ENCODE measurements around the gene EIF5AL1. TPM values are rescaled to one million over a fixed set of nuclear protein-coding genes. Genes with fewer than 3 reads are reported as not detected.

The EIF5AL1 gene
- total and polyA plus RNA-seq, 2 of the 13 experiments (the other 11 are each of a cell fraction or from before 2014, with no cell fraction given): 0.22 to 0.50 TPM

GRCh38 chr10:79491143-79491835 is 21.0 kb upstream of the EIF5AL1 start:
- Histone ChIP-seq H3K9ac (ENCODE audit: insufficient read depth, low read depth, low read length) (no peak overlapping the region), H3K27me3 (ENCODE audit: control insufficient read depth in 1 of 2, insufficient read depth in 2 of 2, low read length in 2 of 2) (peaks cover 0 to 47% of the 10 kb centered on the region in 2 experiments; a peak in 3 of 5 replicates), H3K9me3 (ENCODE audit: low read length) (no peaks in the 10 kb centered on the region), H3K4me3 (replicated peaks in 1 of 3; ENCODE audit: insufficient read depth in 1 of 3, low read depth in 2 of 3, low read length in 3 of 3) (no peak overlapping the region), H3K79me2 (ENCODE audit: insufficient read depth, low read length) (no peaks in the 10 kb centered on the region), H3K4me1 (ENCODE audit: insufficient read depth, low read length) (no peaks in the 10 kb centered on the region), H4K20me1 (ENCODE audit: insufficient read depth, low read length) (no peaks in the 10 kb centered on the region), H2AFZ (ENCODE audit: low read length) (no peak overlapping the region), H3K4me2 (ENCODE audit: low read depth, low read length) (no peak overlapping the region), H3K36me3 (replicated peaks in 1 of 2; ENCODE audit: control insufficient read depth in 1 of 2, insufficient read depth in 2 of 2, low read length in 2 of 2) (no peaks in the 10 kb centered on the region), H3K27ac (ENCODE audit: extremely low read length, insufficient read depth, low read length) (no peak overlapping the region)
- ATAC-seq (peak; percentile 81), DNase-seq (ENCODE audit: low spot score) (peak; percentile 20), FAIRE-seq (peak; percentile 15)
- in situ Hi-C loops (cut with HindIII; ENCODE audit: extremely low pct_ligation_motif_present, low pct_unique_long_range_greater_than_20kb): no loop called here
- no TSS peak for BruUV-seq (replicated peaks)
- CTCF ChIA-PET (ENCODE audit: low intra/inter-chr PET ratio, low total read pairs): interaction anchor here (1.6 kb wide), 1 partner anchor 117 kb away, joined by 12 read pairs; no protein-coding TSS in a partner anchor
- WGBS (ENCODE audit: low lambda C conversion rate): 58% methylated on average over 3 of the region's 6 CpGs
- POLR2A ChIA-PET: no interaction called here
- intact Hi-C loops (cut with micrococcal nuclease; ENCODE audit: unreplicated experiment): no loop called here
- TF ChIP-seq PHF8 (CRISPR knock-in tag; IDR thresholded peaks at IDR 0.05): no peak
- no peak for TF ChIP-seq ZNF124 (CRISPR knock-in tag; IDR thresholded peaks at IDR 0.05)
- TF ChIP-seq SMC3 (IDR thresholded peaks at IDR 0.05; ENCODE audit: low read length): peak; percentile 65; the same call in 1 of the 2 replicates
- no peak for TF ChIP-seq SIN3B (IDR thresholded peaks at IDR 0.05; ENCODE audit: low read length)
- peak; percentile 78 for TF ChIP-seq MNT (IDR thresholded peaks at IDR 0.05)
- TF ChIP-seq, protein P1, sequence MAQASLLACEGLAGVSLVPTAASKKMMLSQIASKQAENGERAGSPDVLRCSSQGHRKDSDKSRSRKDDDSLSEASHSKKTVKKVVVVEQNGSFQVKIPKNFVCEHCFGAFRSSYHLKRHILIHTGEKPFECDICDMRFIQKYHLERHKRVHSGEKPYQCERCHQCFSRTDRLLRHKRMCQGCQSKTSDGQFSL (CRISPR knock-in tag; IDR thresholded peaks at IDR 0.05): no peak
- TF ChIP-seq ARNT (IDR thresholded peaks at IDR 0.05): no peak
- TF ChIP-seq, protein P2, sequence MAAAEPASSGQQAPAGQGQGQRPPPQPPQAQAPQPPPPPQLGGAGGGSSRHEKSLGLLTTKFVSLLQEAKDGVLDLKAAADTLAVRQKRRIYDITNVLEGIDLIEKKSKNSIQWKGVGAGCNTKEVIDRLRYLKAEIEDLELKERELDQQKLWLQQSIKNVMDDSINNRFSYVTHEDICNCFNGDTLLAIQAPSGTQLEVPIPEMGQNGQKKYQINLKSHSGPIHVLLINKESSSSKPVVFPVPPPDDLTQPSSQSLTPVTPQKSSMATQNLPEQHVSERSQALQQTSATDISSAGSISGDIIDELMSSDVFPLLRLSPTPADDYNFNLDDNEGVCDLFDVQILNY (CRISPR knock-in tag; conservative IDR thresholded peaks at IDR 0.05): no peak
- TF ChIP-seq ZNF672 (CRISPR knock-in tag; IDR thresholded peaks at IDR 0.05): no peak
- no peak for TF ChIP-seq ZNF260 (CRISPR knock-in tag; IDR thresholded peaks at IDR 0.05; ENCODE audit: borderline replicate concordance, low read depth)
- TF ChIP-seq, protein P3, sequence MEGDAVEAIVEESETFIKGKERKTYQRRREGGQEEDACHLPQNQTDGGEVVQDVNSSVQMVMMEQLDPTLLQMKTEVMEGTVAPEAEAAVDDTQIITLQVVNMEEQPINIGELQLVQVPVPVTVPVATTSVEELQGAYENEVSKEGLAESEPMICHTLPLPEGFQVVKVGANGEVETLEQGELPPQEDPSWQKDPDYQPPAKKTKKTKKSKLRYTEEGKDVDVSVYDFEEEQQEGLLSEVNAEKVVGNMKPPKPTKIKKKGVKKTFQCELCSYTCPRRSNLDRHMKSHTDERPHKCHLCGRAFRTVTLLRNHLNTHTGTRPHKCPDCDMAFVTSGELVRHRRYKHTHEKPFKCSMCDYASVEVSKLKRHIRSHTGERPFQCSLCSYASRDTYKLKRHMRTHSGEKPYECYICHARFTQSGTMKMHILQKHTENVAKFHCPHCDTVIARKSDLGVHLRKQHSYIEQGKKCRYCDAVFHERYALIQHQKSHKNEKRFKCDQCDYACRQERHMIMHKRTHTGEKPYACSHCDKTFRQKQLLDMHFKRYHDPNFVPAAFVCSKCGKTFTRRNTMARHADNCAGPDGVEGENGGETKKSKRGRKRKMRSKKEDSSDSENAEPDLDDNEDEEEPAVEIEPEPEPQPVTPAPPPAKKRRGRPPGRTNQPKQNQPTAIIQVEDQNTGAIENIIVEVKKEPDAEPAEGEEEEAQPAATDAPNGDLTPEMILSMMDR (CRISPR knock-in tag; IDR thresholded peaks at IDR 0.05): peak; percentile 54
- TF ChIP-seq ZMAT5 (CRISPR knock-in tag; IDR thresholded peaks at IDR 0.05; ENCODE audit: borderline replicate concordance, low read depth): no peak
- TF ChIP-seq, protein P4, sequence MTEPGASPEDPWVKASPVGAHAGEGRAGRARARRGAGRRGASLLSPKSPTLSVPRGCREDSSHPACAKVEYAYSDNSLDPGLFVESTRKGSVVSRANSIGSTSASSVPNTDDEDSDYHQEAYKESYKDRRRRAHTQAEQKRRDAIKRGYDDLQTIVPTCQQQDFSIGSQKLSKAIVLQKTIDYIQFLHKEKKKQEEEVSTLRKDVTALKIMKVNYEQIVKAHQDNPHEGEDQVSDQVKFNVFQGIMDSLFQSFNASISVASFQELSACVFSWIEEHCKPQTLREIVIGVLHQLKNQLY (CRISPR knock-in tag; IDR thresholded peaks at IDR 0.05): peak; percentile 26; the same call in 1 of the 2 replicates
- no peak for TF ChIP-seq GATAD2A (CRISPR knock-in tag; IDR thresholded peaks at IDR 0.05)
- TF ChIP-seq, protein P5, sequence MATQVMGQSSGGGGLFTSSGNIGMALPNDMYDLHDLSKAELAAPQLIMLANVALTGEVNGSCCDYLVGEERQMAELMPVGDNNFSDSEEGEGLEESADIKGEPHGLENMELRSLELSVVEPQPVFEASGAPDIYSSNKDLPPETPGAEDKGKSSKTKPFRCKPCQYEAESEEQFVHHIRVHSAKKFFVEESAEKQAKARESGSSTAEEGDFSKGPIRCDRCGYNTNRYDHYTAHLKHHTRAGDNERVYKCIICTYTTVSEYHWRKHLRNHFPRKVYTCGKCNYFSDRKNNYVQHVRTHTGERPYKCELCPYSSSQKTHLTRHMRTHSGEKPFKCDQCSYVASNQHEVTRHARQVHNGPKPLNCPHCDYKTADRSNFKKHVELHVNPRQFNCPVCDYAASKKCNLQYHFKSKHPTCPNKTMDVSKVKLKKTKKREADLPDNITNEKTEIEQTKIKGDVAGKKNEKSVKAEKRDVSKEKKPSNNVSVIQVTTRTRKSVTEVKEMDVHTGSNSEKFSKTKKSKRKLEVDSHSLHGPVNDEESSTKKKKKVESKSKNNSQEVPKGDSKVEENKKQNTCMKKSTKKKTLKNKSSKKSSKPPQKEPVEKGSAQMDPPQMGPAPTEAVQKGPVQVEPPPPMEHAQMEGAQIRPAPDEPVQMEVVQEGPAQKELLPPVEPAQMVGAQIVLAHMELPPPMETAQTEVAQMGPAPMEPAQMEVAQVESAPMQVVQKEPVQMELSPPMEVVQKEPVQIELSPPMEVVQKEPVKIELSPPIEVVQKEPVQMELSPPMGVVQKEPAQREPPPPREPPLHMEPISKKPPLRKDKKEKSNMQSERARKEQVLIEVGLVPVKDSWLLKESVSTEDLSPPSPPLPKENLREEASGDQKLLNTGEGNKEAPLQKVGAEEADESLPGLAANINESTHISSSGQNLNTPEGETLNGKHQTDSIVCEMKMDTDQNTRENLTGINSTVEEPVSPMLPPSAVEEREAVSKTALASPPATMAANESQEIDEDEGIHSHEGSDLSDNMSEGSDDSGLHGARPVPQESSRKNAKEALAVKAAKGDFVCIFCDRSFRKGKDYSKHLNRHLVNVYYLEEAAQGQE (IDR thresholded peaks at IDR 0.05; ENCODE audit: borderline replicate concordance in 1 of 2, low read depth in 1 of 2, low read length in 2 of 2): no peak
